Stromal cell of bone marrow (primary cell): Measurements from ENCODE around the gene TRIM62.
A peak's percentile ranks its signal among the peaks of the same experiment; 100 is the strongest.
"Not testable (repeated sequence)": the region's sequence is repeated elsewhere in the genome, so short reads cannot be mapped to it uniquely, and the experiment has no call there.

Experiments used
- DNase-seq: peaks from one replicate; pipeline ENCODE4 v3.0.0-alpha.2; 2012; ENCODE audit warnings: low read depth

Gene TRIM62

DNA sequence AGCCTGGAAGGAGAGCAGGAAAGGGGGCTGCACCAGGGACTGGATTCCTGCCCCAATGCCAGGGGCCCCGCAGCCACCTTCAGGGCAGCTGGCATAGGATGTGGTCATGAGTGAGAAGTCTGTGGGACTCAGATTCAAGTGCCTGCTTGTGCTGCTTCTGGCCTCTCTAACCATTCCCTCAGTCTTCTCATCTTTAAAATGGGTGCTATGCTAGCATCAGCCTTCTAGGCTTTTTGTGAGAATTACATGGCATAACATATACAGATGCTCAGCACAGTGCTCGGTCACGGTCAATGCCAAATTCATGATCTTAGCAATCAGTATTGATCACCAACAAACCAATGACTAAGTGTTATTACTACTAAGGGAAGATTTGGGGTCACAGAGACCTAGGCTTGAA, 23.5 kb downstream of the TRIM62 start:
- DNase-seq, result no peak

DNA sequence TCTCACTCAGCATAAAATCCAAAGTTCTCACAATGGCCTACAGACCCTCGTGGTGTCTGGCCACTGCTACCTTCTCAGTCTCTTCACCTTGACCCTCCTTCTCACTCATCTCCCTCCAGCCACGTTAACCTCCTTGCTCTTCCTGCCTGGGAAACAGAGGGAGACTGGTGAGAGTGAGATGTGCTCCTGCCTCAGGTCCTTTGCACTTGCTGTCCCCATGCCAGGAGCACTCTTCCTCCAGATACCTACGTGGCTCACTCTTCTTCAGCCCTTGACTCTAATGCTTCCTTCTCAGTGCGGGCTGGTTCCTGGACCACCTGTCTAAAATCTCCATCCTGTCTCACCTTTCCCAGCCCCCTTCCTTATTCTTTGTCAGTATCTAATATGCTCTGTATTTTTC, 24.7 kb downstream of the TRIM62 start:
- DNase-seq, result no peak

DNA sequence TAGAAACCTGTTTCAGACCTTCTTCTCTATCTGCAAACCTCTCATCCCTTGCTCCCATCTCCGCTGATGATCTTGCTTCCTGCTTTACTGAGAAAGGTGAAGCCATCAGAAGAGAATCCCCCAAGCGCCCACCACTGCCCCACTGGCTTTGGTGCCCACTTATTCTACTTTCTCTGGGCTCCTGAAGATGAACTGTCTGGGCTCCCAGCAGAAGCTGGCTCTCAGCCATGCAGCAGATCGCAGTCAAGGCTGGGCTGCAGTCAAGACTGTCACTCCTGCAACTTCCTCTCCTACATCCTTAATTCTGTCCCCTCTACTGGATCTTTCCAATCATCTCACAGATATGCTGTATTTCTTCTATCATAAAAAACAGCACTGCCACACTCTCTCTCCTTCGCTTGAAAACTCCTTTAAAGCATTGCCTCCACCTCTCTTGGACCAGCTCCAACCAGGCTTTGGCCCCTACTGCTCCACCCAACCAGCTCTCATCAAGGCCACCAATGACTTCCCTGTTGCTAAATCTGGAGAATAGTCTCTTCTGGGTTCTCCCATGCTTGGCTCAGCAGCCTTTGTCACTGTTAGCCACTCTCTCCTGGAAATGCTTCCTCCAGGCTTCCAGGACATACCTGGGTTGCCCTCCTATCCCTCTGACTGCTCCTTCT, 25.8 kb downstream of the TRIM62 start:
- no peak for DNase-seq

DNA sequence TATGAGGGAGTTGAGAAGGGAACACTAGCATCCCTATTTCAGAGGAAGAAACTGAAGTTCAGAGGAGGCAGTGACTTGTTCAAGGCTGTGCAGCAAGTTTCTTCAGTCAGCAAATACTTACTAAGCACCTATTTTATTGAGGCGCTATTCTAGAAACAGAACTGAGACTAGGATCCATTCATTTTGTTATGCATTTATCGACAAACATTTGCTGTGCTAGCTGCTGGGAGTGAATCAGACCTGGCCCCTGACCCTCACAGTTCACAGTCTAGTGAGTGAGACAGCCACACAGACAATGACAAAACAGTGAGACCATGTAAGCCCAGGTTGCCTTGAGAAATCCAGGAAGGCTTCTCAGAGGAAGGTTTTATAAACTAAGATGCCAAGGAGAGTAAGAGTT, 28.2 kb downstream of the TRIM62 start:
- DNase-seq, result no peak

DNA sequence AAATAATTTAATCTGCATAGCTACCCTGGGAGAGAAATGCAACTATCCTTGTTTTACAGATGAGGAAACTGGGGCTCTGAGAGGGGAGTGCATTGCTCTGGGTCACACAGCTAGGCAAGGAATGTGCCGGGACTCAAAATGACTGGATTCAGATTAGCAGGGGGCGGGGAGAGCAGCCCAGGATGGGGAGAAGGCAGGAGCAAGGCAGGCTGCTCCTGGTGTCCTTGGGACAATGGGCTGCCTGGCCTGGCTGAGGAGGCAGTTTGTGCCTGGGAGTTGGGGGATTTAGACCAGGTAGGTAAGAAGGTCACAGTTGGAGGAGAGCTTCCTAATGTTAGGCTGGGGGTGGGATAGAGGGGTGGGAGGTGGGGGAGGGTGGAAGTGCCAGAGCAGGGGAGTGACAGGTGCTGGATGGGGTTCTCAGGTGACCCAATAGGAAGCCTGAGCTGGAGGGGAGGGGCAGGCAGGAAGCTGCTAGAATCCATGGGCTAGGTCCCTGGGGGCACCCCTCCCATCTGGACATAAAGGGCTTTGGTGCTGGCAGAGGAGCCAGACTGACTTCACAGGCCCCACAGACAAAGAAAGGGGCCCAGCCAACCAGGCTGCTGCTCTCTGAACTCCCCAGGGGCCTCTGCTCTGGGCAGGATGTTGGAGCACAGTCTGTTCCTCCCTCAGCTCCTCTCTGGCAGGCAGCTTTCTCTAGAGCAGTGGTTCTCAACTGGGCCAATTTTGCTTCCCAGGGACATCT, 29.0 kb downstream of the TRIM62 start:
- DNase-seq, result peak; percentile 40

DNA sequence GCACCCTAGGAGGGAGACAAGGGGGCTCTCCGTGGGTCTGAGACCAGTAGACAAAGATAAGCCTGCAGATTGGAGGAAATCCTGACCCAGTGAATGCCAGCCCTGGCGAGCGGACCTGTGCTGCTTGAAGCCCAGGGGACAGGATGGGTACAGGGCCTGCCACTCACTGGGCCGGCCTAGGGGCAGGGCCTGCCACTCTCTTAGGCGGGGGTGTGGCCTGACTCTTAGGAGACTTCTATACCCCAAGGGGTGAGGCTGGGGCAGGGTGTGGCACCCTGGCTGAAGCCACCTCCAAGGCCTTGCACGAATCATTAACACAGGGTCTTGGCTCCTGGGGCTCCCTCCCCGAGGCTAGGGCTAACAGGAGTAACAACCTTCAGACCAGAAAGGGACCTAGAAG, 30.7 kb downstream of the TRIM62 start:
- no peak for DNase-seq

DNA sequence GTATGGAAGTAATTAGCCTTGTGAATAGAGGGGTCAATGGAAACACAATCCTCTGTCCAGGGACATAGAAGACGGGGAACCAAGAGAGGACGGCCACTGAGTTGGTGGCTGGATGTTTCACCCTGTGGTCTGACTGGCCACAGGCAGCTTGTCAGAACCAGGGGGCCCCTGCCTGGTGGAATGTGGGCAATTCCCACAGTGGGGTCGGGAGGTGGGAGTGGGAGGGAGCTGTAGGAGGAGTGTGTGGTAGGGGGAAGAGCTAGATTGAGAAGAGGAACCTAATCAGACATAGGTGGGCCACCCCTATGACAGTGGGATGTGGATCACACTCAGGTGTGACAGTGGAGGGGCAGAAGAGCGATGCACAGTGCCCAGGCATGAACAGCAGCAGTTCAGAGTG, 31.3 kb downstream of the TRIM62 start:
- DNase-seq, result no peak

DNA sequence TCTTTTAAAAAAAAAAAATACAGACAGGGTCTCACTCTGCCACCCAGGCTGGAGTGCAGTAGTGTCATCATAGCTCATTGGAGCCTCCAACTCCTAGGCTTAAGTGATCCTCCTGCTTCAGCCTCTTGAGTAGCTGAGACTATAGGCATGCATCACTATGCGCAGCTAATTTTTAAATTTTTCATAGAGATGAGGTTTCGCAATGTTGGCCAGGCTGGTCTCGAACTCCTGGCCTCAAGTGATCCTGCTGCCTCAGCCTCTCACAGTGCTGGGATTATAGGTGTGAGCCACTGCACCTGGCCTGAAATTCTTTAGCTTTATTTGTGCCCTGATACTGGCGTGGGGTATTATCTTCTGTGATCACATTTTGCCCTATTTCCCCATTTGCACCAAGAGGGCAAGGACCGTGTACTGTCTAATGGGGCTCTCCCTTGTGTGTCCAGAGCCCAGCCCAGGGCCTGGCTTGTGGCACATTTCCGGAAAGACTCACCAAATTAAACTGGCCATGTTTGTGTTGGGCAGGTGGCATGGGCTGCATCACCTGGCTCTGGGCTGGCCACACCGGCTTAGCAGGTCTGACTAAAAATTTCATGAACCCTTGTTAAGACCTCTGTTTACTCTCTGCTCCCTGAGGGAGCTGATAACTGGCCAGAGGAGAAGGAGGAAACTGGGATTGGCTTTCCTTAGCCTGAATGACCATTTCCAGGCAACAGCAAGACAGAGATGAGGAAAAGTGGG, 32.2 kb downstream of the TRIM62 start:
- no peak for DNase-seq

DNA sequence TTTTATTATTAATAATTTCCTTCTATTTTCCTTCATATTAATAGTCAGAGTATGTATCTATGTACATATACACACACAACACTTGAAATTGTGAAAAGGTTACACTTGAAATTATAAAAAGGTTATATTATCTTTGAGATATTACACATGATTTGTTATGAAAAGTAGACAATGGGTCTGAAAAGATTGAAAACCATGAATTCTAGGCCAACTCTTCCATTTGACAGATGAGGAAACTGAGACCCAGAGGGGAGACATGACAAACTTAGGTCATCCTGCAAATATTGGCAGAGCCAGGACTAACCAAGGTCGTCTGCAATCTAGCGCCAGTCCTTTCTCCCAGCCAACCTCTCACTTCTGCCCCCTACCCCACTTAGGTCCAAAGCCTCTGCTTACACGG, 33.2 kb downstream of the TRIM62 start:
- DNase-seq, result no peak

DNA sequence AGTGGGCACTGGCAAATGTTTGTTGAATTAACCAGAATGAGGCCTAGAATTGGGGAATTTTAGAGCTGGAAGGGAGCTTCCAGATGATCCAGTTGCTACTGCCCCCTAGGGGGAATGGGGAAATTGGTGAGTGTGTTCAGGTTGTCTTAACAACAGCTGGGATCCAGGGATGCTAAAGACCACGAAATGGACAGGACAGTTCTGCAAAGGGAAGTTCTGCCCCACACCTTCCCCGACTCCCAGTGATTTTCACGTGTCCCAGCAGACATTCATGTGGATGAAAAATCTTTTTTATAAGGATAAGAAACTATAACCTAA, 33.9 kb downstream of the TRIM62 start:
- DNase-seq, result no peak

DNA sequence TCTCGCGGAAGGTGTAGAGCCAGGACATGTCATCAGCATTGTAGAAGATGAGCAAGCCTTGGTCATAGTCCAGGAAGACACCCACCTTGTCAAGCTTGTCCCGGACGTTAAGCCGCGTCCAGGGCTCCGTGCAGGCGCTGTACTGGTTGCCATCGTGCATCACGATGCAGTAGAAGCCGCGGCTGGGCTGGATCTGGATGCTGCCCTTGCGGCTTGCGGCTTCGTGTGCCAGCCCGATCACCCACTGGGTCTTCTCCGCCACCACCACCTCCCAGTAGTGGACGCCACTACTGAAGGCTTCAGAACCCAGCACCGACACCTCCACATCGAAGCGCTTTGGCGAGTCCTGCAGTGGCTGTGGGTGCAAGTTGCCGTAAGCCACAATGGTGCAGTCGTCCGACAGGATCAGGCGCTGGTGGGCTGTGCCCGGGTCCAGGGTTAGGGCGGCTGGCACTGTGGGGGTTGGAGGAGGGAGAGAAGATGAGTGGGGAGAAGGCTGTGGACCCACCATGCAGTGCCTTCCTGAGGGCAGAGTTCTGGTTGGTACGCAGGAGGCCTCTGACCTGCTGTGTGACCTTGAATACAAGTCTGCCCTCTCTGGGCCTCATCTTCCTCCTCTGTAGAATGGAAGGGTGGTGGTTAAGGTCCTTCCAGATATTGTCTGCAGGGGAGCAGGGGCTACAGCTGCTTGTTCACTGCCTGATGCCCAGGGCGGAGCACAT, 34.4 kb downstream of the TRIM62 start:
- DNase-seq, result no peak

DNA sequence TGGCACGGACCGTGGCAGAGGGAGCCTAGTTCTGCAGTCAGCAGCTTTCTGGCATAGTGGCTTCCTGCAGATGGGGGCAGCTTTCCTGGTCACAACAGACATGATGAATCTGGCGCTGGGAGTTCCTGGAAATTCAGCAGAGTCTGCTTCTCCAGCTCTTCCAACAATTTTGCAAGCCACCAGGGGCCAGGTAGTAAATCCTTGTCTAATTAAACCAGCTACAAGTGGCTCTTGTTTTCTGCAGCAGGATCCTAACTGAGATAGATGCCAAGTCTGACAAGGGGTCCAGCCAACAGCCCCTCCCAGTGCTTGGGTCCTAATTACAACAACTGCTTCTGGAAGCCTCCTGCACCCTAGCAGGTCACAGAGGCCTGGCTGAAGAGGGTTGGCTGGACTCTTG, 35.8 kb downstream of the TRIM62 start:
- DNase-seq, result no peak

DNA sequence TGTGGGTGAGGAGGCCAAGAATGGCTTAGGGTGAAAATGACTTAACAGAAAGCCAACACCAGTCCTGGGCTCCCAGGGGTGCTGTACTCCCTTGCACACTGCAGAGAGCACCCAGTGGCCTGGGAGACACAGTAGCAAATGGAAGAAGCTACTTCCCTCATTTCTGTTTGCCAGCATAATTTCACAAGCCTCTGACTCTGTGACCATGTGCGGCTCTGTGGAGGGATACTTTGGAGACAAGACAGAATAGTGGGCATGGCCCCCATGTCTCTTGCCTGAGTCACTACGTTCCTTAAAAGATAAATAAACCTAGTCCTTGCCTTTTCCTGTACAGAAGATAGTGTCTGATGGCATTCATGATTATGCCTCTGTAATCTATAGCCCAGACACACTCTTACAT, 38.1 kb downstream of the TRIM62 start:
- DNase-seq, result no peak

DNA sequence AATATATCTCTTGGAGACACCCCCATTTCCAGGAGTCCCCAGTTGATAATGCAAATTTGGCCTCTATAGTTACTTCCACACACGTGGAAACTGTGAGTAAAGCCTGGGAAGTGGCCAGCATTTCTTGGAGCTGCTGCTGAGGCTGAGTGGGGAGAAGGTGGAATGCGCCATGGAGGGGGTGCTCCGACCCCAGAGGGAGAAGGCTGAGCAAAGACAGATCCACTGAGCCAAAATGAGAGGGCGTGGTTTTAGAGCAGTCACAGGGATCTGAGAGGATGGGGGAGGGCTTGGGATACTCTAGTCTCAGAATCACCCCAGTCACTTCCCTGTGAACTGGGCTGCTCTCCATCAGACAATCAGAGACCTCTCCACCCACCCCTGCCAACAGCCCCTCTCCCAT, 38.7 kb downstream of the TRIM62 start:
- DNase-seq, result peak; percentile 45

DNA sequence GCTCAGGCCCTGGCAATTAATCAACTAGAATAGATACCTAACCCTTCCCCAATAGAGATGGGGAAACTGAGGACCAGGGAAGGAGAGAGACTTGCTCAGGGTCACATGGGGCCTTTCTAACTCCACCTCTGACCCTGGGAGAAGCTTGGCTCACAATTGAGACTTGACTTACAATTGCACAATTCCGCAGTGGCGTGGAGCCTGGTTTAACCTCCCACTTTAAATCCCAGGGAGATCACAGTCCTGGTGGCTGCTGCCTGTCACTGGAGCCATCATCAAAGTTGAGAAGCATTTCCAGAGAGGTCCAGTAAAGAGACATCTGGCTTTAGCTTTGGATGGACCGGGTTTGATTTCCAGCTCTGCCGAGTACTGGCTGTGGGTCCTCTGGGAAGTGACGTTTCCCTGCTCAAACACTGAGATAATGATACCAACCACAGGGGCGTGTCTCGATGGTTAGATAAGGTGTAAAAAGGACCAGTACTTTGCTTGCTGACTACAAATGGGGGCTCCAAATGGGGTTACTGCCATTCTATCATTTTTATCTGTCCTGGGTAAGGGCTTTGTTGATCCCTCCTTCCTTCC, 39.3 kb downstream of the TRIM62 start:
- no peak for DNase-seq

DNA sequence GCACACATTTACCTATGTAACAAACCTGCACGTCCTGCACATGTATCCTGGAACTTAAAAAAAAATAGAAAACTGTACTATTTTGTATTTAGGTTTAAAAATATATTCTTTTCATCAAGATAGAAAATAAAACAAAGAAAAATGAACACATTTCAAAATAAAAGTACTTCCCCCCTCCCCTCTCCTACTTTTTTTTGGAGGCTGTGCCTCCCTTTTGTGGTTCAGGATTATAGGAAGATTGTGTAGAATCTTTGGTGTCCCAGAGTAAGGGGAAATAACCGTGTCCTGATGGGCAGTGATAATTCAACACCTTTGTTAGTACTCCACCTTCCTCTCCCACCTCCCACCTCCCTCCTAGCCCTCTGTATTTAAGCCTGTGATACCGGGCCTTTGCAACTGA, 40.1 kb downstream of the TRIM62 start:
- DNase-seq, result no peak

DNA sequence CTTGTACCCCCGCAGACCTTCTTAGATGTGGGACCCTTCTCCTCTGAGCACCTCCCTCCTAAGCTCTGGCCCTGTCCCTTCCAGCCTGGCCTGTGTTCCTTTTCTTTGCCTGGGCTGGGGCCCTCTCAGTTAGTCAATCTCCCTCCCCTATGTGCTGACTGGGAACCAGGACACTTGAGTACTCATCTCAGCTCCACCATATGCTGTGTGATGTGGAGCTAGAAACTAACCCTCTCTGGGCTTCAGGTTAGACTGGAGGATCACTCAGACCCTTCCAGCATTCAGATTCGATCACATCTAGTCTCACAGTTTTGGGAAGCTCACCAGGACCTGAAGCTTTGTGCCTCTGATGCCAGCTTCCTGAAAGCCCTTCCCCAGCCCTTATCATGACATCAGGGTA, 40.6 kb downstream of the TRIM62 start:
- no peak for DNase-seq

DNA sequence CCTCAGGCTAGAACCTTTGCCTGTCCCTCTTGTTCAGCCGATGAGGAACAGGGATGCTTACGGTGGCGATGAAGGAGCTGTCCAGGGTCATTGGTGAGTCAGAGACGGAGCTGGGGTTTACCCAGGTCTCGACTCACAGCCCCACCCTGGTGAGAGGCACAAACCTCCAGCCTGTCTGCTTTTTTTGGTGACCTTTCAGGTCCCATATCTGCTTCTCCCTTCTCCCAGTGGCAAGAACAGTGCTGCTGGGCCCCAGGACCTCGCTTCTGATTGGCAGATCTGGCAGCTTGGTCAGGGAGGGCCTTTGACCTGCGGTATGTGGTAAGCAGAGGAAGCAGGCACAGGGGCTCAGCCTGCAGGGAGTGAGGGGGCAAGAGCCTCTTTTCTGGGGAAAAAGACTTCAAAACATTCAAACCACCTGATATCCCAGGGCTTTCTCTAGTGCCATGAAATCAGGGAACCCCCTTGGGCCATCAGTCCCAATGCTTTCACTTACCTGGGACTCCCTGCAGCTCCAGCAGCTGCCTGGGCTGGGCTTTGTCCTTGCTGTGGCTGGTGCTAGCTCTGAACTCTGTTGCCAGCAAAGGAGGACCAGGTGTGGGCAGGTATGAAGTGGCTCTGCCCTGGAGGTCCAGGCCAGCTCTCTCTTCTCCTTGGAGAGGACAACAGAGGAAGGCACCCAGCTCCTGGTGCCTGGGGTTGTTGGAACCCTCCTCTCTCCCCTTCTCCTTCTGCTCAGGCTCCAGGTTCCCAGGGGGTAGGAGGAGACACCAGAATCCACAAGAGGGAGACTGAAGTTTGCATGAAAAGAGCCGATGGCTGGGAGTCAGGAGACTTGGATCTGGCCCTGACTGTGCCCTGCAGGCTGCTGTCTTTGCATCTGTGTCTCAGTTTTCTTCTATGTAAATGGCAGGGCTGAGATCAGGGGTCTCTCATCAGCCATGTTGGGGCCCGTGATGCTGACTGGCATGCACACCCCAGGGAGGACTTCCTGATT, 41.4 kb downstream of the TRIM62 start:
- DNase-seq, result no peak

DNA sequence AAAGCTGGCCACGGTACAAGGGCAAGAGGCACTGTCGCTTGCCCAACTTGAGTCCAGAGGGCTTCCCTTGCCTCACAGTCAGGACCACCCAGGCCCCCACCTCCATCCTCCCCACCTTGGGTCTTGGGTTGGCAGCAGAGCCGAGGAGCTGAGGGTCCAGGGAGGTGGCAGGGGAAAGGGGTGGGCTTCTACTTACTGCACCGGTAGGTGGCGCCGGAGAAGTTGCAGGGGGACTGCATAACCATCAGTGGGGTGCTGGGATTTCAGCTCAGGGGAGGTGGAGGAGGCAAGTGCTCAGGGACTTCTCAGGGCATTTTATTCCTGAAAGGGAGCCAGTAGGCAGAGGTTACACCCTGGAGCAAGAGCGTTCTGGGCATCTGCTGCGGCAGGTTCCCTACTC, 44.0 kb downstream of the TRIM62 start:
- no peak for DNase-seq

DNA sequence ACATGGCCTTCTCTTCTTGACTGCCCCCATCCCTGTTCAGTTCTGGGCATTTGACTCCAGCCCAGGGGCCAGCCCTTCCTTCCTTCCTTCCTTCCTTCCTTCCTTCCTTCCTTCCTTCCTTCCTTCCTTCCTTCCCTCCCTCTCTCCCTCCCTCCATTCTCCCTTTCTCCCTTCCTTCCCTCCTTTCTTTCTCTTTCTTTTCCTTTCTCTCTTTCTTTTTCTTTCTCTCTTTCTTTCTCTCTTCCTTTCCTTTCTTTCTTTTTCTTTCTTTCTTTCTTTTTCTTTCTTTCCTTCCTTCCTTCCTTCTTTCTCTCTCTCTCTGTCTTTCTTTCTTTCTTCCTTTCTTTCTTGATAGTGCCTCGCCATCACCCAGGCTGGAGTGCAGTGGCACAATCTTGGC, 45.8 kb downstream of the TRIM62 start:
- DNase-seq, result not testable (repeated sequence)

DNA sequence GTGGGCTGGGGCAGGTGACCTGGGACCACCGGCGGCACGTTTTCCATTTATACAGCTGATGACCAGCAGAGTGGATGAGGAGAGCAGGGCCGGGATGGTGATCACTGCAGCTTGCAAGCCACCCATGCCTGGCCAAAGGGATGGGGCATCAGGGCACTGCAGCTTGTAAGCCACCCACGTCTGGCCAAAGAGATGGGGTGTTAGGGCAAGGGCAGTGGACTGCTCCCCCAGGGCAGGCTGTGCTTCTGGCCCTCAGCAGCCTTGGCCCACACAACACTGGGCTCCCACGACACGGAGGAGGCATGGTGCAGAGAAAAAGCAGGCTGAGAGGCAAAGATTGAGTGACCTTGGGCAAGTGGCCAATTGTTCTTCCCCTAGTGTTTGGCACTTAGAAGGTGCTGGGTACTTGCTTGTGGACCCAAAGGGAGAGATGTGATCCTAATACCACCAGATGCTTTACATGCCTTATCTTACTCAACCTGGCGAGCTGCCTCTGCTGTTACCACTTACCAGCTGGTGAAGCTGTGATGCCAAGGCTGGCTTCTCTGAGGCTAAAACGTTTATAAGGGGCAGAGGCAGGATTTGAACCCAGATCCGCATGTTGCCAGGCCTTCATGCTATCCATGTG, 48.3 kb downstream of the TRIM62 start:
- DNase-seq, result no peak
